Measurements from ENCODE around the gene CNST.
"Not testable (repeated sequence)": the region's sequence is repeated elsewhere in the genome, so short reads cannot be mapped to it uniquely, and the experiment has no call there.

CNST gene

GRCh38 chr1:246674049-246674448 is 107.8 kb downstream of the CNST start:
- in situ Hi-C loops (cut with MboI; ENCODE audit: low sequenced_read_pairs), result no loop called here

DNA sequence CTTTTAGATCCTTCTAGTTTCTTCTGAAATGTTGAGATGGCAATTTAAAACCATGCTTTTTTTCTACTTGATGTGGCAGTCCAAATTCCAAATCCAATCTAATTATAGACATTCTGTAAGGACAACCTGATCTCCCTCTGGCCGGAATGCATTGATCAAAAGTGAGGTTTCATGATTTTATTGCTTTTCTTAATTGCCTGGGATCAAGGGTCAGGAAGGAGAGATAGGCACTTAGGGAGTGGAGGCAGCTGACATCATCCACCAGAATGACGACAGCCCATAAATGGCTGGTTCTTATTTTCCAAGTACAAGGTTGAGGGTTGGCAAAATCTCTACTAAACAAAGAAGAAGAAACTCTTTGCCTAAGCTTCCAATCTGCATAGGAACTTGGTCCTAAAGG is 111.6 kb downstream of the CNST start:
- in situ Hi-C loops (cut with MboI; ENCODE audit: low sequenced_read_pairs), result no loop called here

- in situ Hi-C loops (cut with MboI; ENCODE audit: low sequenced_read_pairs), result no loop called here
Observed at GRCh38 chr1:246678816-246679793, 112.8 kb downstream of the CNST start.

DNA sequence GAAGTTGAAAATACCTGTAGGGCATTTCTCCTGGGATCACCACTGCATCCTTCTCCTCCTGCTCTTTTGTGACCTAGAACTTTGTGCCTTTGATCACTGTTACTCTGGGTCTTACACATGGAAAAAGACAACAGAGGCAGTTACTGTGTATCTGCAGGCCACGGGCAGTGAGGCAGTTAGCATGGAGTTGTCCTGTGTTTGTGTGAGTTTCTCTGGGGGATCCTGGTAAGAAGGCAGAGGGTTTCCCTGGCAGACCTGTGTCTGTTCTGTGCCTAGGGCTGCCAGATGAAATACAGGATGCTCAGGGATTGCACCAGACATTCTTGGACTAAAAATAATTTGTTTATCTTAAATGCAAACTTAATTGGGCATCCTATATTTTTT is 113.5 kb downstream of the CNST start:
- in situ Hi-C loops (cut with MboI; ENCODE audit: low sequenced_read_pairs), result no loop called here

GRCh38 chr1:246680190-246680589 is 113.9 kb downstream of the CNST start:
- in situ Hi-C loops (cut with MboI; ENCODE audit: low sequenced_read_pairs), result no loop called here

DNA sequence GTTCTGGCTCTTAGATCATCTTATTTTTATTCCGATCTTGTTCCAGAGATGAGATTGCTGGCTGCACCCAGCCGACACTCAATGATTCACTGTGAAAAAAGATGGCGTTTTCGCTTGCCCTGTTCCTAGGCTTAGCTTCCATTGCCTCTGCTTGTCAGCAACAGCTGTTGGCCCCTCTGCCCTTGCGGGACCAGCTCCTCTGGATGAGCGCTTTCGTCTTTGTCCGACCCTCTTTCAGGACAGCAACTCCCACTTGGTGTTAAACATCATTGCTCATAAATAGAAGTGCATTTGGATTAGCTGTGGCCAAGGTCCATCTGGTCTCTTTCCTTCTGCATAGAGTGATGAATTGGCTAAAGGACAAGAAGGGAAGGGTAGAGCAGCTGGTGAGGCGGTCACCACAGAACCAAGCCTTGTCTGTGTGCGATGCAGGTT is 114.5 kb downstream of the CNST start:
- in situ Hi-C loops (cut with MboI; ENCODE audit: low sequenced_read_pairs), result no loop called here

DNA sequence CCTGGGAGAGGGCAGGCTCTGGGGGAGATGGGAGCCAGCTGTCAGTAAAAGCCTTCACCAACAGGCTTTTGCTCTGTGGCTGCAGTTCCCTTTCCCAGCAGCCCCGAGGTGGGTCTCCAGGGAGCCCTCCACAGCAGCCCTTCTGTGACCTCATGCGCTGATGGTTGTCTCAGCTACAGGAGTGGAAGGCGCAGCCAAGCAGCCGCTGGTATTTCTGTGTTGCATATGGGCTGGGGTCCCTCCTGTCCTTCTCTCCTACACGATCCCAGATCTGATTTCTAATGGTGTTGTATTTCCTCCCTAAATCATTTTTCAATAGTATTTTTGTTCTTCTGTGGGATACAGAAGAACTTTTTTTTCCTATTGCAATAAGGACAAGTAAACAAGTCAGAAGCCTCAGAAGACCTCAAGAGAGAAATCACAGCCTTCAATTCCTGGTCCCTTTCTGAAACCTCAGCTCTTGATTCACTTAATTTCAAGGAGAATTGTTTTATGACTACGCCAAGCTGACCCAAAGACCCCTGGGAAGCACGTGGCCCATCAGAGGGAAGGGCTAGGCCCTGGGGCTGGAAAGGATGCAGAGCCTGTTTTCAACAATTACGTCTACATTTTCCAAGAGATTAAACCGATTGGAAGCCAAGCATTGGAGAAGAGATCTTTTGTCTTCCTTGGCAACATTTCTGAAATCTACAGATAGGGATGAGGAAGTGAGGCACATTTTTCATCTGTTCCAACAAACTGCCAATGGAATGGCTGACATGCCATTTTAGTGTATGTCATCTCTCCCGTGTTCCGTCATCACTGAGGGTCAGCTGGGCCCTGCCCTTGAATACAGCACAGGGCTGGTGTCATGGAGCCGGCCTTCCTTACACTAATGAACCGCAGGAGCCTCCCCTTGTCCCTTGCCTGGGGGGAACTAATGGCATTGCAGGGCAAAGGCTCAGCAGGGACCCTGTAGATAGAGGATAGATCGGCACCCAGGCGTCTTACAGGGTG is 115.9 kb downstream of the CNST start:
- in situ Hi-C loops (cut with MboI; ENCODE audit: low sequenced_read_pairs), result no loop called here

GRCh38 chr1:246683521-246683920 is 117.3 kb downstream of the CNST start:
- in situ Hi-C loops (cut with MboI; ENCODE audit: low sequenced_read_pairs), result no loop called here

- in situ Hi-C loops (cut with MboI; ENCODE audit: low sequenced_read_pairs), result no loop called here
Observed at GRCh38 chr1:246687002-246687401, 120.7 kb downstream of the CNST start.

- in situ Hi-C loops (cut with MboI; ENCODE audit: low sequenced_read_pairs), result no loop called here
Observed at GRCh38 chr1:246689409-246690008, 123.3 kb downstream of the CNST start.

- in situ Hi-C loops (cut with MboI; ENCODE audit: low sequenced_read_pairs), result no loop called here
Observed at GRCh38 chr1:246690100-246690499, 123.8 kb downstream of the CNST start.

DNA sequence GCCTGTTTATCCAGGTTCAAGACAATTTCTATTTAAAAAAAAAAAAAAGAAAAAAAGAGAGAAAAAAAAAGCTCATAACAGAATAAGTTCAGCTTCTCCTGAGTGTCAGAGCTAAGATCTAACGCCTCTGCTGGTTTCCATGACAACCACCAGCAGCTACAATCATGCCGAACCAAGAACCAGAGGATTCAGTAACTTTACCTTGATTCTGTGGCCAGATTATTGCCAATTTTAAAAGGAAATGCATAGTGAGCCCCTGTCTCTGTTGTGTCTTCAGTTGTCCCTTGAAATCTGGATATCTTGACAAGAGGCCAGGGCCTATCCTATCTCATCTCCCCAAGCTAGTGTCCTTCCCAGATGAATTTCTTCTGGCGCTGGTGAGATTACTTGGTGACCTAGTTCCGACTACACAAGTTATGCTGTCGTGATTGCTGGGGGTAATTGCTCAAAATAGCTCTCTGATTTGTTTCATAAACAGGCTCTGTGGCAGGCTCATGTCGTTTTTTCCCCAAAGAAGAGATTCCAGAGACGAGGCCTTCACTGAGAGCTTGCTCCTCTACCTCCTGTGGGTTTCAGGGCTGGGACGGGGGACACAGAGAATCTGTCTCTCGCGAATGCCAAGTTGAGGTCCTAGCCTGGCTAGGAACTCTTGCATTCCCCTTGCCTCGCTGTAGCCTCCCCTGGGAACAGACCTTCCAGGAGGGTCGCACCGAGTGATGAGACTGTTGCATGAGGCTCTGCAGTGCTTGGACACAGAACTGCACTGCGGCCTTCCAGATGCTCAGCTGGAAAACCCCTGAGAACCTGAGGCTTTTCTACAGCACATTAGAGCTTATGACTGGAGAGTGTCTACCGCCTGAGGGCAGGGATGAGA is 125.6 kb downstream of the CNST start:
- in situ Hi-C loops (cut with MboI; ENCODE audit: low sequenced_read_pairs), result no loop called here

DNA sequence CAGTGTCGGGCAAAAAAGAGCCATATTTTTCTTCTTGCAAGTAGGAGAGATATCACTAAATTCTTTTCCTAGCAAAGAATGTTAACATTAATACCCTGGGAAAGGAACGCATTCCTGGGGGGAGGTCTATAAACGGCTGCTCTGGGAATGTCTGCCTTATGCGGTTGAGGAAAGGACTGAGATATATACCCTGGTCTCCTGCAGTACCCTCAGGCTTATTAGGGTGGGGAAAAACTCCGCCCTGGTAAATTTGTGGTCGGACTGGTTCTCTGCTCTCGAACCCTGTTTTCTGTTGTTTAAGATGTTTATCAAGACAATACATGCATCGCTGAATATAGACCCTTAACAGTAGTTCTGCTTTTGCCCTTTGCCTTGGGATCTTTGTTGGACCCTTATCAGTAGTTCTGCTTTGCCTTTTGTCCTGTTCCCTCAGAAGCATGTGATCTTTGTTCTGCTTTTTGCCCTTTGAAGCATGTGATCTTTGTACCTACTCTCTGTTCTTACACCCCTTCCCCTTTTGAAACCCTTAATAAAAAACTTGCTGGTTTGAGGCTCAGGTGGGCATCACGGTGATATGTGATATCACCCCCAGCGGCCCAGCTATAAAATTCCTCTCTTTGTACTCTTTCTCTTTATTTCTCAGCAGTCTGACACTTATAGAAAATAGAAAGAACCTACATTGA is 128.1 kb downstream of the CNST start:
- in situ Hi-C loops (cut with MboI; ENCODE audit: low sequenced_read_pairs), result not testable (repeated sequence)

DNA sequence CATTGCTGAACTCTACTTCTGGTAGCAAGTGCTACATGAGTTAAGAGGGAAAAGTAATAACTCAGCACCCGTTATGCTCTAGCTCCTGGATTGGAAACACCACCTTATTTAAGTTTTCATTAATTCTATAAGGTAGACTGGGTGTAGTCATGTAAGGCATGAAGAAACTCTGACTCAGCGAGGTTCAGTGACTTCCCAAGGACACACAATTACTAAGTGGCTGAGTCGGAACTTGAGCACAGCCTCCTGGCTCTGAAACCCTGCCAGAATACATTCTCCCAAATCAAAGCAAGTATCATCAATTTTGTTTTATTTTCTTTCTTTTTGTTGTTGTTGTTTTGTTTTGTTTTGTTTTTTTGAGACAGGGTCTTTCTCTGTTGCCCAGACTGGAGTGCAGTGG is 128.9 kb downstream of the CNST start:
- in situ Hi-C loops (cut with MboI; ENCODE audit: low sequenced_read_pairs), result no loop called here

DNA sequence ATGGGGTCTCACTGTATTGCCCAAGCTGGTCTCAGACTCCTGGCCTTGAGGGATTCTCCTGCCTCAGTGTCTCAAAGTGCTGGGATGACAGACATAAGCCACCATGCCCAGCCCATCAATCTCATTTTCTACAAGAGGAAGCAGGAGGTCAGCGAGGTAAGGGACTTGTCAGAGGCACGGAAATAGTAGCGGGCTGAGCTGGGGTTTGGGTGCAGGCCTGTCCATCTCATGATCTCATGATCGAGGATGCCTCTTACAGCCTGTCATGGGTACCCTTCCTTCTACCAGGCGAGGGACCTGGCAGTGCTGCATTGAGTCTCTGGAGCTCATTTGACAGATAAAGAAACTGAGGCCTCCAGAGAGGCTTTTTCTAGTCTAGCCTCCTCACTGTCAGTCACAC is 129.4 kb downstream of the CNST start:
- in situ Hi-C loops (cut with MboI; ENCODE audit: low sequenced_read_pairs), result no loop called here

- in situ Hi-C loops (cut with MboI; ENCODE audit: low sequenced_read_pairs), result no loop called here
Observed at GRCh38 chr1:246698466-246699094, 132.3 kb downstream of the CNST start.

DNA sequence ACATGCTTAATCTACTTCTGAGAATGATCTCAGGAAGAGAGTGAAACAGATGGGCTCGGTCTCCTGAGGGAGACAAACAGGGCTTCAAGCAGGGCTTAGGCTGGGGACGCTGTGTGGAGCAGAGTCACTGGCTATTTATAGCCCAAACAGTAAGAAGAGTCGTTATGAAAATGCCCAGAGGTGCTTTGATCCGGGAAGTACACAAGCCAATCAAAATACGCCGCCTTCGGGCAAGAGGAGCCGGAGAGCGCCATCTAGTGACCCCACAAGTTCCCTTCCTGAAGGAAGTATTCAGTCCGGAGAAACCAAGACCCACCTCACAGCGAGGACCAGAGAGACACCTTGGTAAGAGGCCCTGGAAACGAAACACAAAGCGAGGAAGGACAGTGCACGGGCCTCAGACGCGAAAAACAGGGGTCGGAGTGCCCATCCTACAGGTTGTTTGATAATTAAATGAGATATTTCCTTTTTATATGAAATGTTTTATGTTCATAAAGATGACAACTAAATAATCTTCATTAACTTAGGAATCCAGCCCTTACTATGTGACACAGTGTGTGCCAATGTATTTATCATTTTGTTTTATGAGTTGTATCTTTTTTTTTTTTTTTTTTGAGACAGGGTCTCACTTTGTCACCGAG is 133.0 kb downstream of the CNST start:
- in situ Hi-C loops (cut with MboI; ENCODE audit: low sequenced_read_pairs), result no loop called here

- in situ Hi-C loops (cut with MboI; ENCODE audit: low sequenced_read_pairs), result no loop called here
Observed at GRCh38 chr1:246703581-246703980, 137.3 kb downstream of the CNST start.

- in situ Hi-C loops (cut with MboI; ENCODE audit: low sequenced_read_pairs), result no loop called here
Observed at GRCh38 chr1:246705368-246705767, 139.1 kb downstream of the CNST start.

Measured in hTERT RPE-1 (cell line).